ENCODE measurements around the gene CKAP4.
"Not testable (repeated sequence)": the region's sequence is repeated elsewhere in the genome, so short reads cannot be mapped to it uniquely, and the experiment has no call there.

CKAP4 gene

GRCh38 chr12:106247674-106248311, at the start of gene CKAP4:
Gene CKAP4 (minus strand): TSS chr12:106248020. CDS start chr12:106247851, 169 bp downstream.
- DNase-seq: peak; percentile 29 to 58 (median 48)

GRCh38 chr12:106297075-106297474, 49.3 kb upstream of the CKAP4 start:
- no peak for DNase-seq

GRCh38 chr12:106296179-106296877, 48.5 kb upstream of the CKAP4 start:
- no peak for DNase-seq

GRCh38 chr12:106292339-106292738, 44.5 kb upstream of the CKAP4 start:
- DNase-seq: no peak

- no peak for DNase-seq
Measured at GRCh38 chr12:106291342-106291741, 43.5 kb upstream of the CKAP4 start.

GRCh38 chr12:106290666-106291065, 42.8 kb upstream of the CKAP4 start:
- DNase-seq: no peak

- no peak for DNase-seq
Measured at GRCh38 chr12:106289196-106289681, 41.4 kb upstream of the CKAP4 start.

- DNase-seq: no peak
Measured at GRCh38 chr12:106288494-106289195, 40.8 kb upstream of the CKAP4 start.

- DNase-seq: no peak
Measured at GRCh38 chr12:106288101-106288493, 40.3 kb upstream of the CKAP4 start.

- DNase-seq: no peak
Measured at GRCh38 chr12:106287364-106287763, 39.5 kb upstream of the CKAP4 start.

GRCh38 chr12:106286576-106287162, 38.8 kb upstream of the CKAP4 start:
- DNase-seq: not testable (repeated sequence)

- no peak for DNase-seq
Measured at GRCh38 chr12:106285982-106286381, 38.2 kb upstream of the CKAP4 start.

GRCh38 chr12:106284358-106285105, 36.7 kb upstream of the CKAP4 start:
- DNase-seq: no peak

GRCh38 chr12:106282457-106283097, 34.8 kb upstream of the CKAP4 start:
- DNase-seq: peak in 5 of 6 experiments; percentile 18 to 64 (median 33)

GRCh38 chr12:106281804-106282203, 34.0 kb upstream of the CKAP4 start:
- no peak for DNase-seq

GRCh38 chr12:106281056-106281782, 33.4 kb upstream of the CKAP4 start:
- no peak for DNase-seq

- DNase-seq: no peak
Measured at GRCh38 chr12:106280106-106280505, 32.3 kb upstream of the CKAP4 start.

GRCh38 chr12:106276032-106276740, 28.4 kb upstream of the CKAP4 start:
- no peak for DNase-seq

- no peak for DNase-seq
Measured at GRCh38 chr12:106275458-106275857, 27.6 kb upstream of the CKAP4 start.

GRCh38 chr12:106274575-106275121, 26.8 kb upstream of the CKAP4 start:
- DNase-seq: no peak

Measured in stimulated activated naive CD4-positive, alpha-beta T cell (primary cell).